ENCODE data around the gene KRTAP10-9.
"Not testable (repeated sequence)": the region's sequence is repeated elsewhere in the genome, so short reads cannot be mapped to it uniquely, and the experiment has no call there.

KRTAP10-9 gene

GRCh38 chr21:44596068-44596725, 30.7 kb upstream of the KRTAP10-9 start:
- no peak for DNase-seq

GRCh38 chr21:44598061-44598460, 28.8 kb upstream of the KRTAP10-9 start:
- DNase-seq, result no peak

GRCh38 chr21:44599264-44600029, 27.4 kb upstream of the KRTAP10-9 start:
- DNase-seq, result no peak

- DNase-seq, result not testable (repeated sequence)
These were observed 26.5 kb upstream of the KRTAP10-9 start, which contains the start of gene KRTAP10-7 for GRCh38 chr21:44600118-44600978. Gene KRTAP10-7, plus strand, starts transcription at chr21:44600597. Its CDS starts 25 bp downstream, at chr21:44600622.

GRCh38 chr21:44601091-44601490, 25.8 kb upstream of the KRTAP10-9 start:
- not testable (repeated sequence) for DNase-seq

- DNase-seq, result no peak
These were observed 25.1 kb upstream of the KRTAP10-9 start for GRCh38 chr21:44601596-44602462.

- DNase-seq, result no peak
These were observed 24.4 kb upstream of the KRTAP10-9 start for GRCh38 chr21:44602463-44602850.

GRCh38 chr21:44603109-44603875, 23.6 kb upstream of the KRTAP10-9 start:
- no peak for DNase-seq

GRCh38 chr21:44603911-44604310, 23.0 kb upstream of the KRTAP10-9 start:
- DNase-seq, result no peak

GRCh38 chr21:44606495-44606894, 20.4 kb upstream of the KRTAP10-9 start:
- DNase-seq, result no peak

- DNase-seq, result no peak
These were observed 17.7 kb upstream of the KRTAP10-9 start for GRCh38 chr21:44609193-44609592.

GRCh38 chr21:44610157-44610843, 16.6 kb upstream of the KRTAP10-9 start:
- DNase-seq, result not testable (repeated sequence)

- no peak for DNase-seq
These were observed 15.3 kb upstream of the KRTAP10-9 start for GRCh38 chr21:44611551-44611950.

GRCh38 chr21:44612029-44612486, 14.8 kb upstream of the KRTAP10-9 start, which contains the start of gene KRTAP10-8:
Gene KRTAP10-8, plus strand, starts transcription at chr21:44612079. Its CDS starts 22 bp downstream, at chr21:44612101.
- no peak for DNase-seq

GRCh38 chr21:44612669-44613229, 14.1 kb upstream of the KRTAP10-9 start:
- no peak for DNase-seq

GRCh38 chr21:44613386-44614155, 13.3 kb upstream of the KRTAP10-9 start:
- no peak for DNase-seq

- no peak for DNase-seq
These were observed 12.7 kb upstream of the KRTAP10-9 start for GRCh38 chr21:44614161-44614631.

- DNase-seq, result no peak
These were observed 11.9 kb upstream of the KRTAP10-9 start for GRCh38 chr21:44614961-44615391.

- no peak for DNase-seq
These were observed 11.4 kb upstream of the KRTAP10-9 start for GRCh38 chr21:44615466-44615865.

Measured in NCI-H1436 (cell line).